Neural cell (in vitro differentiated cells): ENCODE measurements around the gene TRAF6.

Experiments used
- EP300 ChIP-seq: fragments of 450-650 bp; conservative IDR thresholded peaks from 2 replicates; pipeline ENCODE4 v1.6.1; 2014; ENCODE audit warnings: antibody characterized with exemption, mild to moderate bottlenecking, moderate library complexity; ENCODE audit not compliant: poor library complexity, severe bottlenecking
- MXI1 ChIP-seq: fragments of 450-650 bp; conservative IDR thresholded peaks from 2 replicates; pipeline ENCODE4 v1.6.1; 2014; ENCODE audit warnings: antibody characterized with exemption, mild to moderate bottlenecking; ENCODE audit not compliant: poor library complexity, severe bottlenecking
- POLR2AphosphoS5 ChIP-seq: IDR thresholded peaks from 2 replicates; pipeline ENCODE4 v1.6.1; 2012
- RAD21 ChIP-seq: fragments of 450-650 bp; conservative IDR thresholded peaks from 2 replicates; pipeline ENCODE4 v1.6.1; 2014; ENCODE audit warnings: antibody characterized with exemption, mild to moderate bottlenecking, moderate library complexity
- TAF1 ChIP-seq: IDR thresholded peaks from 2 replicates; pipeline ENCODE4 v1.6.1; 2012; ENCODE audit warnings: low read depth
- TF ChIP-seq, protein P1 (sequence below): fragments of 450-650 bp; IDR thresholded peaks from 2 replicates; pipeline ENCODE4 v1.5.1; 2014; ENCODE audit warnings: antibody characterized with exemption, mild to moderate bottlenecking, moderate library complexity; ENCODE audit not compliant: poor library complexity, severe bottlenecking
- TF ChIP-seq, protein P2 (sequence below): IDR thresholded peaks from 2 replicates; pipeline ENCODE4 v1.6.1; 2012; ENCODE audit warnings: borderline replicate concordance

DNA sequence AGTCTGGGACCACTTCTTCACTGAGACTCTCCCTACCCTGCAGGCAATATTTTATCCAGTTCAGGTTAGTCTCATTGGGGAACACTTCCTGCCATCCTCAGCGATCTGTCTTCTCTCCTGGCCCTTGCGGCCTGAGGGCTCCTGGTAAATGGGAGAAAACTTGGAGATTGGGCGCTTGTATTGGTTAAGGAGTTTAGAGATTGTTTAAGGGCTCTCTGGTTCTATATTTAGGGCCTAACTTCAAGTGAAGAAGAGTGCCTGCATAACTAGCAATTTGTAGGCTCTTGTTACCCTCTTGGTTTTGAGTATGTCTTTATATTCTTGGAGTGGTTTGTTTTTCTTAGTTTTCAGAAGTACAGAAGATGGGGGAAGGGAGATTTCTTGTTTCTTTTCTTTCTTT, 72.7 kb downstream of the TRAF6 start:
- TF ChIP-seq, protein P1, sequence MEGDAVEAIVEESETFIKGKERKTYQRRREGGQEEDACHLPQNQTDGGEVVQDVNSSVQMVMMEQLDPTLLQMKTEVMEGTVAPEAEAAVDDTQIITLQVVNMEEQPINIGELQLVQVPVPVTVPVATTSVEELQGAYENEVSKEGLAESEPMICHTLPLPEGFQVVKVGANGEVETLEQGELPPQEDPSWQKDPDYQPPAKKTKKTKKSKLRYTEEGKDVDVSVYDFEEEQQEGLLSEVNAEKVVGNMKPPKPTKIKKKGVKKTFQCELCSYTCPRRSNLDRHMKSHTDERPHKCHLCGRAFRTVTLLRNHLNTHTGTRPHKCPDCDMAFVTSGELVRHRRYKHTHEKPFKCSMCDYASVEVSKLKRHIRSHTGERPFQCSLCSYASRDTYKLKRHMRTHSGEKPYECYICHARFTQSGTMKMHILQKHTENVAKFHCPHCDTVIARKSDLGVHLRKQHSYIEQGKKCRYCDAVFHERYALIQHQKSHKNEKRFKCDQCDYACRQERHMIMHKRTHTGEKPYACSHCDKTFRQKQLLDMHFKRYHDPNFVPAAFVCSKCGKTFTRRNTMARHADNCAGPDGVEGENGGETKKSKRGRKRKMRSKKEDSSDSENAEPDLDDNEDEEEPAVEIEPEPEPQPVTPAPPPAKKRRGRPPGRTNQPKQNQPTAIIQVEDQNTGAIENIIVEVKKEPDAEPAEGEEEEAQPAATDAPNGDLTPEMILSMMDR, result no peak
- no peak for TF ChIP-seq EP300
- no peak for TF ChIP-seq MXI1
- TF ChIP-seq, protein P2, sequence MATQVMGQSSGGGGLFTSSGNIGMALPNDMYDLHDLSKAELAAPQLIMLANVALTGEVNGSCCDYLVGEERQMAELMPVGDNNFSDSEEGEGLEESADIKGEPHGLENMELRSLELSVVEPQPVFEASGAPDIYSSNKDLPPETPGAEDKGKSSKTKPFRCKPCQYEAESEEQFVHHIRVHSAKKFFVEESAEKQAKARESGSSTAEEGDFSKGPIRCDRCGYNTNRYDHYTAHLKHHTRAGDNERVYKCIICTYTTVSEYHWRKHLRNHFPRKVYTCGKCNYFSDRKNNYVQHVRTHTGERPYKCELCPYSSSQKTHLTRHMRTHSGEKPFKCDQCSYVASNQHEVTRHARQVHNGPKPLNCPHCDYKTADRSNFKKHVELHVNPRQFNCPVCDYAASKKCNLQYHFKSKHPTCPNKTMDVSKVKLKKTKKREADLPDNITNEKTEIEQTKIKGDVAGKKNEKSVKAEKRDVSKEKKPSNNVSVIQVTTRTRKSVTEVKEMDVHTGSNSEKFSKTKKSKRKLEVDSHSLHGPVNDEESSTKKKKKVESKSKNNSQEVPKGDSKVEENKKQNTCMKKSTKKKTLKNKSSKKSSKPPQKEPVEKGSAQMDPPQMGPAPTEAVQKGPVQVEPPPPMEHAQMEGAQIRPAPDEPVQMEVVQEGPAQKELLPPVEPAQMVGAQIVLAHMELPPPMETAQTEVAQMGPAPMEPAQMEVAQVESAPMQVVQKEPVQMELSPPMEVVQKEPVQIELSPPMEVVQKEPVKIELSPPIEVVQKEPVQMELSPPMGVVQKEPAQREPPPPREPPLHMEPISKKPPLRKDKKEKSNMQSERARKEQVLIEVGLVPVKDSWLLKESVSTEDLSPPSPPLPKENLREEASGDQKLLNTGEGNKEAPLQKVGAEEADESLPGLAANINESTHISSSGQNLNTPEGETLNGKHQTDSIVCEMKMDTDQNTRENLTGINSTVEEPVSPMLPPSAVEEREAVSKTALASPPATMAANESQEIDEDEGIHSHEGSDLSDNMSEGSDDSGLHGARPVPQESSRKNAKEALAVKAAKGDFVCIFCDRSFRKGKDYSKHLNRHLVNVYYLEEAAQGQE, result no peak
- TF ChIP-seq RAD21, result no peak
- no peak for TF ChIP-seq TAF1
- no peak for TF ChIP-seq POLR2AphosphoS5
